A673 (cell line): Measurements from ENCODE around the gene MEGF11. TPM values are rescaled to one million over a fixed set of nuclear protein-coding genes. Genes with fewer than 3 reads are reported as not detected.

Experiments
- BruUV-seq: library from RNA; stranded (reverse); fragments of 400-500 nt; replicated peaks from 2 replicates; lab custom pipeline; 2021; lab: Mats Ljungman, UMichigan
- CTCF ChIA-PET: fragments of 300-600 bp; sonication (Branson Sonifier 250); formaldehyde crosslinking; loops from one replicate; lab custom pipeline; 2022; ENCODE audit warnings: antibody characterized with exemption; lab: Charles Lee
- POLR2A ChIA-PET: fragments of 300-600 bp; sonication (Branson Sonifier 250); formaldehyde crosslinking; loops from one replicate; lab custom pipeline; 2022; ENCODE audit warnings: antibody characterized with exemption; ENCODE audit not compliant: low non-redundant PET; lab: Charles Lee
- DNase-seq: peaks from one replicate; pipeline ENCODE4 v3.0.0-alpha.2; 2015; ENCODE audit warnings: low spot score
- H3K27ac ChIP-seq: fragments of 200-600 bp; sonication (generic); 2 replicates; pipeline ENCODE4 v1.5.1; 2016; ENCODE audit warnings: mixed run types, low read depth, mild to moderate bottlenecking, mixed read lengths, antibody characterized with exemption, low read length; ENCODE audit not compliant: poor library complexity, severe bottlenecking
- H3K27me3 ChIP-seq: fragments of 200-600 bp; sonication (generic); replicated peaks from 2 replicates; pipeline ENCODE4 v1.6.1; 2017; ENCODE audit warnings: mixed run types, low read depth, mild to moderate bottlenecking, mixed read lengths, antibody characterized with exemption, low read length; ENCODE audit not compliant: insufficient read depth, poor library complexity
- H3K36me3 ChIP-seq: fragments of 200-600 bp; sonication (generic); 2 replicates; pipeline ENCODE4 v1.6.1; 2016; ENCODE audit warnings: mixed run types, mild to moderate bottlenecking, mixed read lengths, antibody characterized with exemption, low read length; ENCODE audit not compliant: insufficient read depth, poor library complexity, severe bottlenecking
- H3K4me1 ChIP-seq: fragments of 200-600 bp; sonication (generic); 2 replicates; pipeline ENCODE4 v1.6.1; 2017; ENCODE audit warnings: mixed run types, mild to moderate bottlenecking, mixed read lengths, antibody characterized with exemption, low read length; ENCODE audit not compliant: insufficient read depth, poor library complexity, severe bottlenecking
- H3K4me3 ChIP-seq: fragments of 200-600 bp; sonication (generic); 2 replicates; pipeline ENCODE4 v1.5.1; 2016; ENCODE audit warnings: low read depth, mixed run types, mild to moderate bottlenecking, mixed read lengths, low read length; ENCODE audit not compliant: poor library complexity, severe bottlenecking
- H3K9me3 ChIP-seq: fragments of 200-600 bp; sonication (generic); 2 replicates; pipeline ENCODE4 v1.6.1; 2016; ENCODE audit warnings: mixed run types, low read depth, mild to moderate bottlenecking, mixed read lengths, antibody characterized with exemption, low read length; ENCODE audit not compliant: poor library complexity, severe bottlenecking
- CTCF ChIP-seq: fragments of 300-800, 200-600 bp; sonication (generic); conservative IDR thresholded peaks from 2 replicates; pipeline ENCODE4 v1.5.1; 2017; ENCODE audit warnings: low read depth, mild to moderate bottlenecking, antibody characterized with exemption, low read length, moderate library complexity, mixed read lengths
- EZH2 ChIP-seq: fragments of 200-600 bp; sonication (generic); IDR thresholded peaks from 2 replicates; pipeline ENCODE4 v1.6.1; 2017; ENCODE audit warnings: borderline replicate concordance, low read depth, mild to moderate bottlenecking, mixed read lengths, antibody characterized with exemption, low read length; ENCODE audit not compliant: poor library complexity, severe bottlenecking
- intact Hi-C: fragments of 100-400 bp; cut with micrococcal nuclease; formaldehyde crosslinking; loops from one replicate; pipeline ENCODE4 v1.10.0; 2022; ENCODE audit not compliant: unreplicated experiment
- total RNA-seq: library from RNA; stranded (reverse); gene quantifications from 2 replicates; pipeline ENCODE4 v1.2.3, GENCODE V29; 2021

Gene MEGF11
- total RNA-seq, 1 experiment from 2014 or later, result 0.43 TPM

GRCh38 chr15:65869954-65870871 lies 383.3 kb downstream of the MEGF11 start:
- H3K4me3 ChIP-seq, result peak overlapping the region; percentile 90
- TF ChIP-seq CTCF (no peak), EZH2 (no peak)
- CTCF ChIA-PET, result interaction anchor here (0.6 kb wide), 2 partner anchors 13 to 232 kb away, joined by 3 to 5 read pairs; no protein-coding TSS in a partner anchor
- peak overlapping the region; percentile 89 for H3K27ac ChIP-seq
- no TSS peak for BruUV-seq
- H3K4me1 ChIP-seq, result peaks cover 12% of the 10 kb centered on the region
- no peaks in the 10 kb centered on the region for H3K9me3 ChIP-seq
- POLR2A ChIA-PET, result interaction anchor here (0.6 to 0.7 kb wide), 3 partner anchors 155 to 516 kb away, joined by 4 to 6 read pairs (median 6); no protein-coding TSS in a partner anchor
- intact Hi-C loops, result loop anchor here (1.0 kb wide), 1 partner anchor 78 kb away; the partner anchor contains the start of gene DENND4A
- peaks cover 7% of the 10 kb centered on the region for H3K36me3 ChIP-seq
- no peaks in the 10 kb centered on the region for H3K27me3 ChIP-seq
- DNase-seq, result peak; percentile 41

- Histone ChIP-seq H3K4me1 (peaks cover 12% of the 10 kb centered on the region), H3K27ac (peak within 1 kb of the TSS; percentile 89), H3K27me3 (no peaks in the 10 kb centered on the region), H3K9me3 (no peaks in the 10 kb centered on the region), H3K4me3 (peak within 1 kb of the TSS; percentile 90), H3K36me3 (peaks cover under 1% of the 10 kb centered on the region)
- ChIA-PET CTCF (interaction anchor here (1.1 kb wide), 1 partner anchor 259 kb away, joined by 5 read pairs; the partner anchor contains the start of gene INTS14), POLR2A (interaction anchor here (0.6 to 0.7 kb wide), 3 partner anchors 154 to 383 kb away, joined by 4 to 6 read pairs (median 4); no protein-coding TSS in a partner anchor)
- intact Hi-C loops, result loop anchor here (1.0 kb wide), 1 partner anchor 77 kb away; the partner anchor contains the start of gene DENND4A
- no TSS peak for BruUV-seq
- TF ChIP-seq CTCF (peak; percentile 50), EZH2 (no peak)
- peak; percentile 98 for DNase-seq
Measured at GRCh38 chr15:65869126-65869953, 384.2 kb downstream of the MEGF11 start, which contains the start of gene RAB11A. TSS of gene RAB11A (plus strand) at chr15:65869491. CDS start at chr15:65869586, 95 bp downstream.
